DMS79 (cell line): ENCODE data around the gene NRCAM.
"Not testable (repeated sequence)": the region's sequence is repeated elsewhere in the genome, so short reads cannot be mapped to it uniquely, and the experiment has no call there.

Experiments used
- DNase-seq: peaks from one replicate; lab custom pipeline; 2025; lab: John Stamatoyannopoulos, UW

Gene NRCAM

GRCh38 chr7:108280136-108280535 is 176.1 kb downstream of the NRCAM start:
- peak; percentile 82 for DNase-seq

- no peak for DNase-seq
Measured at GRCh38 chr7:108278776-108279175, 177.5 kb downstream of the NRCAM start.

GRCh38 chr7:108278281-108278680 is 178.0 kb downstream of the NRCAM start:
- DNase-seq: no peak

DNA sequence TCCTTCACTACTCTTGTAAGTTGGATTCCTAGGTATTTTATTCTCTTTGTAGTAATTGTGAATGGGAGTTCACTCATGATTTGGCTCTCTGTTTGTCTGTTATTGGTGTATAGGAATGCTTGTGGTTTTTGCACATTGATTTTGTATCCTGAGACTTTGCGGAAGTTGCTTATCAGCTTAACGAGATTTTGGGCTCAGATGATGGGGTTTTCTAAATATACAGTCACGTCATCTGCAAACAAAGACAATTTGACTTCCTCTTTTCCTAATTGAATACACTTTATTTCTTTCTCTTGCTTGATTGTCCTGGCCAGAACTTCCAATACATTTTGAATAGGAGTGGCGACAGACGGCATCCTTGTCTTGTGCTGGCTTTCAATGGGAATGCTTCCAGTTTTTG is 181.8 kb downstream of the NRCAM start:
- DNase-seq: not testable (repeated sequence)

GRCh38 chr7:108272891-108273290 is 183.3 kb downstream of the NRCAM start:
- not testable (repeated sequence) for DNase-seq

DNA sequence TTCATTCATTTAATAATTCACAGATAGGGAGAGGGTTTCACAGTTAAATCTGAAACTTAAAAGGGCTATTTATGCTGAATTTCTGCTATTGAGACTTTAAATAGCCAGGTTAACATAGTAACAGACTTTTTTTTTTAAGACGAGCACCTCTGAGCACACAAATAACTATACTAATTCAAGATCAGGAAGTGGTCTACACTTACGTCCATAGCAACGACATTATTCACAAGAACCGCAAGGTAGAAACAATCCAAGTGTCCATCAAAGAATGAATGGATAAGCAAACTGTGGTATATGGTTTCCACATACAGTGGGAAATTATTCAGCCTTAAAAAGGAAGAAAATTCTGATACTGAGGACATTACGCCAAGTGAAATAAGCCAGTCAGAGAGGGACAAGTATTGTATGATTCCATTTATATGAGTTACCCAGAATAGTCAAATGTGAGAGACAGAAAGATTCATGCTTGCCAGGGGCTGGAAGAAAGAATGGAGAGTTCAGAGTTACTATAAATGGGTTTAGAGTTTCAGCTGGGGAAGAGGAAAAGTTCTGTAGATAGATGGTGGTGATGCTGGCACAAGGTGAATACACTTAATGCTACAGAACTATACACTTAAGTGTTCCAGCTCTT is 185.7 kb downstream of the NRCAM start:
- no peak for DNase-seq

DNA sequence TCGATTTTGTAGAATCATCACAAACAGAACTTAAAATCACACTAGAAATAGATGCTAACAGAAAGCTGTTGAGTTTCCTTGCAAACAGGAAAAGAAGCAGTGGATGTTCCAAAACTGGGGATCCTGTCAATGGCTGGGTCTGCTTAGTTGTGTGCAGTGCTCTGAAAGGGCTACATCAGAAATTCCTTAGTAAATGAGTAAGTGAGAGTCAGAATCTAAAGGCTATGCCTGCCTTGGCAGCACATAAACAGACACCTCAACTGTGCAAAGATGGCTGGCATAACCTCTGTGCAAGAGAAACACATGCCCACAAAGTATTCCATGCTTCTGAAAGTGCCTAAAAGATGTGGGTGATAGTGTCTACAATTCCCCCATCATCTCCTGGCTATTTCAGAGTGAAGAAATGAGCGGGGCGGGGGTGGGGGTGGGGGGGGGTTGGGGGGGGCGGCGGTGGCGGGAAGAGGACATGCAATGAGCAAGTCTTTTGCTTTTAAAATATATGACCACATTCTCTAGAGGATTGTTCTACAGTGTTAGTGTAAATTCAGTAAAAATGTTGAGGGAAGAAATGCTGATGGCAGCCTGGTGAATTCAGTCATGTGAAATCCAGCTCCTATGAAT is 187.9 kb downstream of the NRCAM start:
- no peak for DNase-seq

- no peak for DNase-seq
Measured at GRCh38 chr7:108267615-108268014, 188.6 kb downstream of the NRCAM start.

DNA sequence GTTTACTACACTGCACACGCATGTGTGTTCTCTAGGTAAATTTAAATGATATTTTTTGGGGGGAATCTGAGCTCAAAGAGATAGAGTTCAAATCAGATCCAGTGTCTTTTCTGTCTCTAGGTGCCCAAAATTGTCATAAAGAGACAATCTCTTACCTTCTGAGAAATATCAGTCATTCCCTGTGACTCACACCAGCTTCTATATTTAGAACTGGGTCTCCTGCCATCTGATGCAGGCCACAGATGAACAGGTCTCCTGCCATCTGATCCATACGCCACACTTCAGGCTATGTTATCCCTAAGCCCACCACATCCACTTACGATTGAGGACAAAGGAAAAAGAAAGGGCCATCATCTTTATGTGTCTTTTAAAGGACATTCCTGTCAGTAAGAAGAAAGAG is 189.7 kb downstream of the NRCAM start:
- DNase-seq: no peak

DNA sequence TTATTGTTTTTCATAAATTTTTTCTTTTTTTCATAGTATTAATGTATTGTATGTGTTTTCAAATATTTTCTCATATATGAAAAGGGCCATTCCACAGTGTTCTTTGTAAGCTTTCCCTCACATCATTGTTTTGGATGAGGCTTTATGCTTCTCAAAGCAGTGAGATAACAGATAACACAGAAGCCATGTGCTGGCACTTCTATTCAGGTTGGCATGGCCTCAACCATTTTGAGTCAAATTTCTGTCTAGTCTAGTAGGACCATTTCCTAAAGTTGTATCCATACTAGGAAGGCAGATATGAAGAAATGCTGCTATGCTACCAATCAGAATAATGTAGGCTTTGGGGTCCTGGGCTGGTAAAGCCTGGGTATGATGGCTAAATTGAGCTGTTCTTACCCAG is 190.2 kb downstream of the NRCAM start:
- DNase-seq: no peak

- DNase-seq: no peak
Measured at GRCh38 chr7:108265007-108265406, 191.2 kb downstream of the NRCAM start.

DNA sequence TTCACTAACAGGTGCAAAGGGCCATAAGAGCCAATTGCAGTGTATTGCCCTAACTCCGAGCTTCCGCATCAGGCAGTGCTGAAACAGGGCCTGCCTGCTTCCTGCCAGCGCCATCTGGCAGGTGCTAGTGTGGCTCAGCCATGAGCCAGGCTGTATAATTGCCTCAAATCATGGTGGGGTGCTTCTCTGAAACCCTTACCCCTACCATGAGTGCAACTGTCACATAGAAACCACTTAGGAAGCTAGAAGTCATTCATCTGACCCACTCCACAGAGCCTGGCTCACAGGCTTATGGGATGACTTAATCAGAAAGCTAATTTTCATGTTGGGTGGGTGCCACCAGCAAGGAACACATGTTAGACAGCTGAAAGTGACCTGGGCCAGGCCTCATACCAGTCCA is 192.8 kb downstream of the NRCAM start:
- DNase-seq: peak; percentile 94

- DNase-seq: peak; percentile 42
Measured at GRCh38 chr7:108261560-108262255, 194.5 kb downstream of the NRCAM start.

- not testable (repeated sequence) for DNase-seq
Measured at GRCh38 chr7:108259447-108259846, 196.8 kb downstream of the NRCAM start.

DNA sequence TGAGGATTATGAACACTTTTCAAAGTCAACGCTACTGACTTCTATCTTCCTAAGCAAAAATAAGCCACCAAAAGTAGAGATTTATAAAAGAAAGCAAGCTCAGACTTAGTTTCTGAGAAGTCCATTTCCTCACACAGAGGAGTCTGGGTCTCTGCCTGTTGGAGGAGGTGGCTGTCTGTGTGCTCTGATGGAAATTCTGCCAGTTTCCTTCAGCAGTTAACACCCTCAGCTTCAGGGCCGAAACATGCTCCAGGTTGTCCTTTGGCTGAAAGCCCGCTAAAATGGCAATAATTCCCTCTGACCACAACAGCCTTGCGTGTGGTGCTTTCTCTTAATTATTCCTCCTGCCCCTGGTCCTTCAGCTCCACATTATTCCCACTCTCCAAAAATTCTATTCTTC is 198.3 kb downstream of the NRCAM start:
- DNase-seq: no peak

- no peak for DNase-seq
Measured at GRCh38 chr7:108254259-108254658, 202.0 kb downstream of the NRCAM start.

DNA sequence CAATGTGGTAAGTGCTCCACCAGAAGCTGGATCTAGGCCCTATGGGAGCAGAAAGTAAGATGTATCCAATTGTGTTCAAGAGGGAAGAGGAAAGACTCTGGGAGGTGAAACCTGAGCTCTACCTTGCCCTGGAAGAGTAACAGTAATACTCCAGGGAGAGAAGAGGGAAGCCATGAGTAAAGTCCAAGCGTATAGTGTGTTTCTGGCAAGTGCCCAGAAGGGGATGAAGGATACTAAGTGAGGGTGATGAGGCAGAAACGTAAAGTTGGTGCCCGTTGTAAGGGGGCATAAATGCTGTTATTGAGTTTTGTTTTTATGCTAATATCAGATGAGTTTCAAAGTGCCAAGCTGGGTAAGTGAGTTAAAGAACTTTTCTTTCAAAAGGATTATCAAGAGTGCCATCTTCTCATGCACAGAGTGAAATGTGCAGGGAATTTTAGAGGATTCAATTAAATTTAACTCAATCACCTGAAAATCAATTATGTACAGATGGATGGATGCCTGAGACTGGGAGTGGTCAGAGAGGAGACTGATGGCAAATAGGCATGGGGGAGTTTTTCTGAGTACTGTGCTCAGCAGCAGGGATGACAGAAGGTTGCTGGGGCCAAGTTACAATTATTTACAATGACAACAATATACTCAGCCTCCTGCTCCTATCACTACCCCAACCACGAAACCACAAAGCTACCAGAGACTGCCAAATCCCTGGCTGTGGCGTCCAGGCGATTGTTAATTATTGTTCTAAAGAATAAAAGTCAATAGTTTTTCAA is 202.8 kb downstream of the NRCAM start:
- peak; percentile 69 for DNase-seq

DNA sequence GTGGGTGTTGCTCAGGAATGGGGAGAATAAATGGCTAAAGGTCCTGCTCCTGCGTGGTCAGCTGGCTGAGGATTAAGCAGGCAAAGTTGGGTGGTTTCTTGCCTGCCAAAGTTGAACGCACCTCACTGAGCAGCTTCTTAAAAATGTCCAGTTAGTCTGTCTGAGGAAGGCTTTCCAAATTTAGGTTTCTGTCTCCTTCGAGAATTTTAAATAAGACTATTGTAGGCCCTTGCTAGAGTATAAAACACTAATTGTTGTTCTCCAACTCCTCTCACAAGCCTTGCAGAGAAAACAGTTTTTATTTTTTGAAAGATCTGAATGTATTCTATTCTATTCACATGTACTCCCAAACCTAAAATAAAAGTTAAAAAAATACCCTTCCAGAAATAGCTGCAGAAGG is 204.1 kb downstream of the NRCAM start:
- DNase-seq: no peak

- no peak for DNase-seq
Measured at GRCh38 chr7:108251700-108252099, 204.5 kb downstream of the NRCAM start.

DNA sequence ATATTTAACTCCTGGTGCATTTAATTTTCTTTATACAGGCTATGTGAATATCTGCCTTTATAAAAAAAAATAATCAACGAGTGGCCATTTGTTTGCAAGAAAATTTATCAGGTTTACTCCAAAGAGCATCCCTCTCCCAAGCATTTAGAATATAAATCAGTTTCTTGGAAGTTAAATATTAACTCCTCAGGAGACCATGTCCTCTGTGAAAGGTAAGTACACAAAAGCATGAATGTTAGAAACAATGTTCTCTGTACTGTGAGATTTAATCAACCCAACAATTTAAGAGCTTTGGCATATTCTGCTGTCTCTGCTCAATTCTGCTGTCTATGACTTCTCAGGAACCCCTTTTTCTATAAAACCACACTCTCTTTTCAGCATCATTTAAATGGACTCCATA is 206.8 kb downstream of the NRCAM start:
- DNase-seq: no peak

DNA sequence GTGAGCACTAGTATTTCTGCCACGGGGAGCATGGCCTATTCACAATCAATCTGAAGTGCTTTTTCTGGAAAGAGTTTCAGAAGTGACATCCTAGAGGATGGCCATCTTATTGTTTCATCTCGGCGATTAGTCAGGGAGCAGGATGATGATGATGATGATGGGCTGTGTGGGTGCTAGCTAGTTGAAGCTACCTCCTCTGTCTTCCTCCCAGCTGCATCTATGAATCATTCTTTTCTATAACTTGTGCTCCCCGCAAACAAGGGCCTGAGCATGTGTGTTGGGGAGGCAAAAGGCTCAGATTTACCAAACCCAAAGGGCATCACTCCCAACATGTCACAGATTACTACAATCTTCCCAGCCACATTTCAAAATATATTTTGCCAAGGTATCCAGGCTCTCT is 207.4 kb downstream of the NRCAM start:
- DNase-seq: no peak

- no peak for DNase-seq
Measured at GRCh38 chr7:108248418-108248817, 207.8 kb downstream of the NRCAM start.

- no peak for DNase-seq
Measured at GRCh38 chr7:108247614-108248013, 208.6 kb downstream of the NRCAM start.
